RWPE1 (cell line): ENCODE data around the gene ROBO3.

ENCODE experiments used
- CTCF ChIA-PET: fragments of 350-600 bp; sonication (Branson Sonifier 250); formaldehyde crosslinking; extraction: SDS; loops from one replicate; lab custom pipeline; 2021; lab: Yijun Ruan, JAX
- POLR2A ChIA-PET: fragments of 400-600 bp; formaldehyde crosslinking; extraction: SDS; loops from one replicate; lab custom pipeline; 2020; ENCODE audit warnings: antibody characterized with exemption; ENCODE audit not compliant: low non-redundant PET; lab: Yijun Ruan, JAX
- DNase-seq: peaks from one replicate; pipeline ENCODE4 v3.0.0; 2012; ENCODE audit warnings: low spot score
- H3K27ac ChIP-seq: fragments of 450-650 bp; 2 replicates; pipeline ENCODE4 v1.5.1; 2017
- TF ChIP-seq, protein P1 (sequence below): fragments of 450-650 bp; conservative IDR thresholded peaks from 2 replicates; pipeline ENCODE4 v1.5.1; 2017; ENCODE audit warnings: low read depth, mild to moderate bottlenecking

ROBO3 gene

GRCh38 chr11:124863137-124863825 lies 2.0 kb upstream of the ROBO3 start:
- POLR2A ChIA-PET, result no interaction called here
- no peak for DNase-seq
- CTCF ChIA-PET, result no interaction called here
- TF ChIP-seq, protein P1, sequence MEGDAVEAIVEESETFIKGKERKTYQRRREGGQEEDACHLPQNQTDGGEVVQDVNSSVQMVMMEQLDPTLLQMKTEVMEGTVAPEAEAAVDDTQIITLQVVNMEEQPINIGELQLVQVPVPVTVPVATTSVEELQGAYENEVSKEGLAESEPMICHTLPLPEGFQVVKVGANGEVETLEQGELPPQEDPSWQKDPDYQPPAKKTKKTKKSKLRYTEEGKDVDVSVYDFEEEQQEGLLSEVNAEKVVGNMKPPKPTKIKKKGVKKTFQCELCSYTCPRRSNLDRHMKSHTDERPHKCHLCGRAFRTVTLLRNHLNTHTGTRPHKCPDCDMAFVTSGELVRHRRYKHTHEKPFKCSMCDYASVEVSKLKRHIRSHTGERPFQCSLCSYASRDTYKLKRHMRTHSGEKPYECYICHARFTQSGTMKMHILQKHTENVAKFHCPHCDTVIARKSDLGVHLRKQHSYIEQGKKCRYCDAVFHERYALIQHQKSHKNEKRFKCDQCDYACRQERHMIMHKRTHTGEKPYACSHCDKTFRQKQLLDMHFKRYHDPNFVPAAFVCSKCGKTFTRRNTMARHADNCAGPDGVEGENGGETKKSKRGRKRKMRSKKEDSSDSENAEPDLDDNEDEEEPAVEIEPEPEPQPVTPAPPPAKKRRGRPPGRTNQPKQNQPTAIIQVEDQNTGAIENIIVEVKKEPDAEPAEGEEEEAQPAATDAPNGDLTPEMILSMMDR, result no peak
- H3K27ac ChIP-seq, result no peak overlapping the region

DNA sequence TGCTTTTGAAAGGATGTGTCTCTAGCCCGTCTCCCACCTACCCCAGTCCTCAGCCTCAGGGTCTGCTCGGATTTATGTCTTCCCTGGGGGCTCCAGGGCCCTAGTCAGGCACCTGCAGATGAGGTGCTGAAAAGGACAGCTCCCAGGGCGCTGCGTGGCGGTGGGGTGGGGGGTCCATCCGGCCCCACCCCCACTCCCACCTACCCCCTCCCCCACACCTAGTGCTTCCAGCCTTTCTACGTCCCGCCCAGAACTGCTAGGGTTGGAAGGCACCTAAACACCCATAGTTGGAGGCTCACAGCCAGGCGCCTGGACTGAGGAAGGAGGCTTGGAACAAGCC lies 1.4 kb upstream of the ROBO3 start:
- TF ChIP-seq, protein P1, result no peak
- ChIA-PET CTCF (no interaction called here), POLR2A (no interaction called here)
- no peak overlapping the region for H3K27ac ChIP-seq
- no peak for DNase-seq

DNA sequence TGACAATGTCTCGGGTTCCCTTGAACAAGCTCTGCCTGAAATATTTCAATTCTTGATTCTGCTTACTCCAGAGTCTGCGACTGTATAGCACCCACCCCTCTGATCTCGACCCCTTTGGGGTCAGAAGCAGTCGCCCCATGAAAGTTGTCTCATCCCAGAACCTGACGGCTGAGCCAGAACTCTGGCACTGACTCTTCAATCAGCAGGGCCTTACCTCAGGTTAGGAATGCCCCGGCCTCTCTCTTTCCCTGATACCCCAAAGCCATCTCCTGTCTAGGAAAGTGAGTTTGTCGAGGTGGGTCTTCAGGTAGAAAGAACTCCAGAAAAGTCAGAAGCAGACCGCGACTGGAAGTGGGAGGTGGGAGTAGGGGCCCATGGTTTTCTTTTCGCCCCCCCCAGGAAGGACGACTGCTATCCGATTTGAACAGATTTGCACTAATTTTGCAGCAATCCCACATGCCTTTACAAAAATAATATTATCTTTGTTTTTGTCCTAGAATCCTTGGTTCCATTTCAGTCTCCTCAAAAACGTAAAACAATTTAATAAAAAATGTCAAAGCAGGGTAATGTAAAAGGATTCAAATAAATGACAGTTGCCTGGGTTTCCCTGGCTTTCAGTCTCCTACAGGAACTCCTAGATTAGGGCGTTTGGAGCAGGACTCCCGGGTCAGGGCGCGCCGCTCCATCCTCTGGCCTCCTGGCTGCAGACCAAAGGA lies 898 bp upstream of the ROBO3 start:
- ChIA-PET POLR2A (no interaction called here), CTCF (no interaction called here)
- H3K27ac ChIP-seq, result no peak overlapping the region
- DNase-seq, result no peak
- TF ChIP-seq, protein P1, result no peak

DNA sequence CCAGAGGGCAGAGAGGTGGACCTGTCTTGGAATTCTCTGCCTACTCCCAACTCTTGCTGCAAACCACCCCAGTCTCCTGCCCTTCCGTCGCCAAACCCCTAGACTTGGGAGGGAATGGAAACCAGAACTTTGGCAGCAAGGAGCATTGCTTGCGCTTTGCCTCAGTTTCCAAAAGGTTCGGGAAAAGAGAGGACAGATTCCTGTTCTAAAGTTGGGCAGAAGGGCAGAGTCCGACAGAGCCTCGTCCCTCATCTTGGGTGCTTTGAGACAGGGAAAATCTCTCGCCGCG lies 396 bp upstream of the ROBO3 start:
- DNase-seq, result no peak
- ChIA-PET POLR2A (no interaction called here), CTCF (interaction anchor here (2.1 kb wide), 1 partner anchor 11 kb away, joined by 13 read pairs; no protein-coding TSS in a partner anchor)
- TF ChIP-seq, protein P1, result no peak
- H3K27ac ChIP-seq, result no peak overlapping the region

- POLR2A ChIA-PET, result interaction anchor here (1.4 kb wide), 1 partner anchor 10 kb away, joined by 4 read pairs; no protein-coding TSS in a partner anchor
- CTCF ChIA-PET, result interaction anchor here (0.5 to 2.1 kb wide), 13 partner anchors 10 to 1399 kb away, joined by 3 to 13 read pairs (median 4); partner anchors contain the start of gene ROBO4
- TF ChIP-seq, protein P1, result peak; percentile 67
- peak; percentile 49 for DNase-seq
- no peak overlapping the region for H3K27ac ChIP-seq
Observed at GRCh38 chr11:124865902-124866851, 945 bp downstream of the ROBO3 start.

GRCh38 chr11:124867700-124868099 lies 2.5 kb downstream of the ROBO3 start:
- DNase-seq, result peak; percentile 42

More at GRCh38 chr11:124867700-124868099, 2.5 kb downstream of the ROBO3 start:
- TF ChIP-seq, protein P1, result peak; percentile 40
- no peak overlapping the region for H3K27ac ChIP-seq
- ChIA-PET CTCF (no interaction called here), POLR2A (no interaction called here)
